Glomerular endothelial cell (primary cell): Measurements from ENCODE around the gene EYA4. TPM values are rescaled to one million over a fixed set of nuclear protein-coding genes. Genes with fewer than 3 reads are reported as not detected.

Experiments
- DNase-seq: peaks from one replicate; pipeline ENCODE4 v3.0.0-alpha.2; 2011; ENCODE audit warnings: low read depth, low spot score; ENCODE audit errors: extremely low read depth
- total RNA-seq: library from RNA; depleted of rRNA; stranded (reverse); fragments of >200 nt; gene quantifications from 2 replicates; pipeline ENCODE4 v1.2.3, GENCODE V29; 2015

The EYA4 gene
- total RNA-seq: 0.12 TPM in 1 of 2 replicates, not detected in the other

GRCh38 chr6:133241086-133241900 lies at the start of gene EYA4:
Gene EYA4, plus strand, starts transcription at chr6:133241357. Its CDS starts 33,424 bp downstream, at chr6:133274781.
- DNase-seq: no peak

- DNase-seq: no peak
These were observed 47.8 kb upstream of the EYA4 start for GRCh38 chr6:133193396-133193795.

GRCh38 chr6:133198725-133199124 lies 42.4 kb upstream of the EYA4 start:
- no peak for DNase-seq

GRCh38 chr6:133201231-133201630 lies 39.9 kb upstream of the EYA4 start:
- DNase-seq: no peak

- no peak for DNase-seq
These were observed 38.4 kb upstream of the EYA4 start for GRCh38 chr6:133202610-133203343.

GRCh38 chr6:133203344-133203697 lies 37.8 kb upstream of the EYA4 start:
- no peak for DNase-seq

GRCh38 chr6:133205304-133205703 lies 35.9 kb upstream of the EYA4 start:
- DNase-seq: no peak

- DNase-seq: no peak
These were observed 34.2 kb upstream of the EYA4 start for GRCh38 chr6:133206942-133207341.

GRCh38 chr6:133207754-133208153 lies 33.4 kb upstream of the EYA4 start:
- no peak for DNase-seq

GRCh38 chr6:133208183-133208755 lies 32.9 kb upstream of the EYA4 start:
- DNase-seq: no peak

- DNase-seq: no peak
These were observed 26.9 kb upstream of the EYA4 start for GRCh38 chr6:133214267-133214666.

GRCh38 chr6:133218852-133219251 lies 22.3 kb upstream of the EYA4 start:
- DNase-seq: no peak

- DNase-seq: no peak
These were observed 17.6 kb upstream of the EYA4 start for GRCh38 chr6:133223452-133224029.

- no peak for DNase-seq
These were observed 15.6 kb upstream of the EYA4 start for GRCh38 chr6:133225560-133225959.

- DNase-seq: no peak
These were observed 13.8 kb upstream of the EYA4 start for GRCh38 chr6:133227344-133227743.

- no peak for DNase-seq
These were observed 11.1 kb upstream of the EYA4 start for GRCh38 chr6:133230052-133230451.

- no peak for DNase-seq
These were observed 5.9 kb upstream of the EYA4 start for GRCh38 chr6:133235221-133235620.

- no peak for DNase-seq
These were observed 4.2 kb upstream of the EYA4 start for GRCh38 chr6:133236932-133237331.

- DNase-seq: no peak
These were observed 559 bp upstream of the EYA4 start for GRCh38 chr6:133240511-133241085.

- DNase-seq: no peak
These were observed 912 bp downstream of the EYA4 start for GRCh38 chr6:133241901-133242636.
